Measurements from ENCODE around the gene EXOC3. TPM values are rescaled to one million over a fixed set of nuclear protein-coding genes. Genes with fewer than 3 reads are reported as not detected.

The EXOC3 gene
- total and polyA plus RNA-seq, 2 of the 8 experiments (the other 6 are each of a cell fraction or from before 2014, with no cell fraction given), result 14.4 to 30.0 TPM

DNA sequence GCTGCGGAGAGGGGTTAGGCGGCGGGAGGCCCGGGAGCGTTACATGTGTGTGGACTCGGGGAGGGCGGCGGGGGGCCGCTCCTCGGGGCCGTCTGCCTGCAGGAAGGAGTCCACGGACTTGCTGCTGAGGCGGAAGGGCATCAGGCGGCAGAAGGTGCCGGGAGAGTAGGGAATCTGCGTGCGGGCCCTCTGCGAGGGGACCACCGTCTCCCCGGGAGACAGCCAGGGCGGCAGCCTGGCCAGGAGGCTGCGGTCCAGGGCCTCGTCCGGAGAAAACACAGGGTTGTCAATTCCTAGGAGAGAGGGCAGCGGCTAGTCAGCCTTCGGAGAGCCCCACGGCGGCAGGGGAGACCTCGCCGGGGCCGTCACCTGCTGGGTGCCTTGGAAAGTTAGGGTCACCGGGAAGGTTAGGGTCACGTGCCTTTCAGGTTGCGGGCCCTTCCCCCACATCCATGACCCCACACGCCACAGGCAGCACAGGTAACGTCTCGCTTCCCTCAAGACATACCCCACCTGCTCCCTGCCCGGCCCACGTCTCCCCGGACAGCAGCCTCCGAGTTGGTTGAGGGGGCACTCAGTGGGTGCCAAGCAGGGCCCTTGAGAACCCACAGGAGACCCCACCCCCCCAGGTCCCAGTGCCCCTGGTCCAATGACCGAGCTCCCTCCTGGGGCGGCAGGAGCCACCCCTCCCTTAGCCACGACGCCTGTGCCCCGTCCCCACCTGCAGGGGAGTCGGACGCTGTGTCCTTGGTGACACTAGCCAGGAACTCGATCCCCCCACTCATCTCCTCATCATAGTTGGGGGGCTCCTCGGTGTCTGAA lies 32.1 kb downstream of the EXOC3 start:
- no peak for FAIRE-seq
- Histone ChIP-seq H3K23me2 (ENCODE audit: low read depth, low read length) (peaks cover 15% of the 10 kb centered on the region; the same call in 1 of the 2 replicates), H3K56ac (replicated peaks; ENCODE audit: insufficient read length, low read depth, low read length) (no peak overlapping the region), H3K14ac (ENCODE audit: insufficient read length) (no peak overlapping the region), H2AFZ (ENCODE audit: low read length) (no peak overlapping the region), H2AK5ac (ENCODE audit: low read depth, low read length) (no peak overlapping the region), H3K18ac (ENCODE audit: extremely low read depth, low read length) (no peak overlapping the region; the same call in 1 of the 2 replicates), H3K36me3 (ENCODE audit: control insufficient read depth in 2 of 4, insufficient read depth in 4 of 4, low read length in 3 of 4) (0 out of 8 replicates have a peak, but pooled peaks cover 0 to 1% (median 0%) of the 10 kb centered on the region in 4 experiments), H3K27me3 (replicated peaks in 1 of 4; ENCODE audit: control insufficient read depth in 3 of 4, extremely low read depth in 1 of 4, insufficient read depth in 3 of 4, low read length in 3 of 4) (peaks cover 13 to 35% (median 28%) of the 10 kb centered on the region in 4 experiments), H3K9ac (replicated peaks in 1 of 4; ENCODE audit: extremely low read depth in 1 of 4, low read depth in 3 of 4, low read length in 3 of 4) (no peak overlapping the region), H2BK12ac (ENCODE audit: low read depth, low read length) (no peak overlapping the region), H2BK20ac (ENCODE audit: low read length) (no peak overlapping the region), H4K5ac (ENCODE audit: insufficient read length, low read depth, low read length) (no peak overlapping the region), H2BK15ac (ENCODE audit: low read length) (no peak overlapping the region), H2BK5ac (ENCODE audit: low read depth, low read length) (no peak overlapping the region), H3K9me3 (ENCODE audit: insufficient read depth in 2 of 2, low read depth in 1 of 2, low read length in 1 of 2) (no peaks in the 10 kb centered on the region), H3K27ac (ENCODE audit: low read depth, low read length) (no peak overlapping the region), H3K4me3 (ENCODE audit: extremely low read depth in 1 of 4, insufficient read depth in 2 of 4, low read depth in 3 of 4, low read length in 4 of 4) (peak overlapping the region; percentile 32 to 76 (median 39)), H3K23ac (ENCODE audit: insufficient read length) (no peak overlapping the region), H3K4me2 (ENCODE audit: insufficient read depth in 1 of 2, low read depth in 2 of 2, low read length in 2 of 2) (peak overlapping the region; percentile 44 to 90), H2BK120ac (replicated peaks; ENCODE audit: low read depth, low read length) (no peak overlapping the region), H4K20me1 (replicated peaks in 1 of 2; ENCODE audit: control insufficient read depth in 1 of 2, insufficient read depth in 2 of 2, low read length in 2 of 2) (peaks cover 4 to 23% of the 10 kb centered on the region in 2 experiments), H3K4ac (replicated peaks; ENCODE audit: insufficient read length, low read depth, low read length) (no peak overlapping the region), H3K79me2 (ENCODE audit: control insufficient read depth in 1 of 2, insufficient read depth in 2 of 2, low read length in 2 of 2) (no peaks in the 10 kb centered on the region), H3K79me1 (ENCODE audit: low read depth, low read length) (no peaks in the 10 kb centered on the region; the same call in 1 of the 2 replicates), H4K91ac (replicated peaks; ENCODE audit: insufficient read length, low read length) (no peak overlapping the region), H3K4me1 (replicated peaks in 1 of 4; ENCODE audit: control insufficient read depth in 3 of 4, insufficient read depth in 4 of 4, low read length in 3 of 4) (peaks cover 0 to 11% (median 6%) of the 10 kb centered on the region in 4 experiments; a peak in 4 of 7 replicates), H4K8ac (ENCODE audit: extremely low read depth, insufficient read depth, low read length) (no peak overlapping the region; the same call in 1 of the 2 replicates)
- ChIA-PET CTCF (ENCODE audit: partially characterized antibody) (interaction anchor here (1.2 kb wide), 1 partner anchor 48 kb away, joined by 3 read pairs; no protein-coding TSS in a partner anchor), POLR2A (ENCODE audit: partially characterized antibody) (interaction anchor here (0.9 to 1.6 kb wide), 3 partner anchors 13 to 20 kb away, joined by 3 to 6 read pairs (median 4); no protein-coding TSS in a partner anchor)
- DNase-seq (ENCODE audit: low read depth in 1 of 2, low spot score in 2 of 2), result no peak
- 21% methylated on average over 34 of the region's 50 CpGs; no CpG with 5 or more reads in 1 of the 2 experiments for WGBS, 2 experiments (ENCODE audit: extremely low coverage in 1 of 2, insufficient coverage in 1 of 2, insufficient read length in 1 of 2, insufficient replicate concordance in 2 of 2, low coverage in 1 of 2, low lambda C conversion rate in 2 of 2, missing lambda C conversion rate in 1 of 2)
- no peak for TF ChIP-seq POLR2A (IDR thresholded peaks at IDR 0.05; ENCODE audit: control extremely low read depth in 1 of 2, low read depth in 2 of 2, low read length in 2 of 2)
- TF ChIP-seq EGR1 (IDR thresholded peaks at IDR 0.05; ENCODE audit: borderline replicate concordance, low read depth, low read length), result no peak
- no peak for TF ChIP-seq BCL11A (IDR thresholded peaks at IDR 0.05; ENCODE audit: low read depth in 2 of 2, low read length in 2 of 2)
- TF ChIP-seq CBX5 (IDR thresholded peaks at IDR 0.05; ENCODE audit: low read depth, low read length), result no peak
- no peak for TF ChIP-seq RNF2 (IDR thresholded peaks at IDR 0.05; ENCODE audit: borderline replicate concordance, low read depth, low read length, missing control alignments, poor library complexity, severe bottlenecking)
- TF ChIP-seq JUND (IDR thresholded peaks at IDR 0.05; ENCODE audit: low read length), result no peak
- no peak for TF ChIP-seq YY1 (IDR thresholded peaks at IDR 0.05; ENCODE audit: low read depth, low read length)
- TF ChIP-seq, protein P1, sequence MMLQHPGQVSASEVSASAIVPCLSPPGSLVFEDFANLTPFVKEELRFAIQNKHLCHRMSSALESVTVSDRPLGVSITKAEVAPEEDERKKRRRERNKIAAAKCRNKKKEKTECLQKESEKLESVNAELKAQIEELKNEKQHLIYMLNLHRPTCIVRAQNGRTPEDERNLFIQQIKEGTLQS (IDR thresholded peaks at IDR 0.05; ENCODE audit: insufficient read depth, low read depth, low read length), result no peak
- TF ChIP-seq GTF2F1 (IDR thresholded peaks at IDR 0.05; ENCODE audit: borderline replicate concordance, low read depth, low read length), result no peak
- TF ChIP-seq SP1 (IDR thresholded peaks at IDR 0.05; ENCODE audit: low read depth, low read length), result no peak
- TF ChIP-seq JUN (IDR thresholded peaks at IDR 0.05; ENCODE audit: low read depth, low read length), result no peak
- TF ChIP-seq SP4 (IDR thresholded peaks at IDR 0.05; ENCODE audit: low read length), result no peak
